Measurements from ENCODE around the gene C4orf50. TPM values are rescaled to one million over a fixed set of nuclear protein-coding genes. Genes with fewer than 3 reads are reported as not detected.
"Not testable (repeated sequence)": the region's sequence is repeated elsewhere in the genome, so short reads cannot be mapped to it uniquely, and the experiment has no call there.

Gene C4orf50
- total RNA-seq, 1 donor from 2014 or later, result 0.16 TPM

- Mint-ChIP-seq H3K9me3 (no peaks in the 10 kb centered on the region), H3K27me3 (peaks cover 8% of the 10 kb centered on the region), H3K4me1 (peaks cover 38% of the 10 kb centered on the region), H3K36me3 (ENCODE audit: low read depth) (no peaks in the 10 kb centered on the region), H3K27ac (no peak overlapping the region), H3K4me3 (no peak overlapping the region)
- intact Hi-C loops (cut with micrococcal nuclease), result loop anchor here (10.0 kb wide), 1 partner anchor 317 kb away; no protein-coding TSS in a partner anchor
- no peak for DNase-seq
These were observed 150.4 kb downstream of the C4orf50 start for GRCh38 chr4:5867866-5868265.

GRCh38 chr4:5866841-5867813 lies 151.1 kb downstream of the C4orf50 start:
- Mint-ChIP-seq H3K27me3 (peaks cover 8% of the 10 kb centered on the region), H3K4me3 (peak overlapping the region; percentile 17), H3K4me1 (peaks cover 38% of the 10 kb centered on the region), H3K36me3 (ENCODE audit: low read depth) (no peaks in the 10 kb centered on the region), H3K9me3 (no peaks in the 10 kb centered on the region), H3K27ac (no peak overlapping the region)
- DNase-seq, result no peak
- intact Hi-C loops (cut with micrococcal nuclease), result loop anchor here (10.0 kb wide), 1 partner anchor 318 kb away; no protein-coding TSS in a partner anchor

DNA sequence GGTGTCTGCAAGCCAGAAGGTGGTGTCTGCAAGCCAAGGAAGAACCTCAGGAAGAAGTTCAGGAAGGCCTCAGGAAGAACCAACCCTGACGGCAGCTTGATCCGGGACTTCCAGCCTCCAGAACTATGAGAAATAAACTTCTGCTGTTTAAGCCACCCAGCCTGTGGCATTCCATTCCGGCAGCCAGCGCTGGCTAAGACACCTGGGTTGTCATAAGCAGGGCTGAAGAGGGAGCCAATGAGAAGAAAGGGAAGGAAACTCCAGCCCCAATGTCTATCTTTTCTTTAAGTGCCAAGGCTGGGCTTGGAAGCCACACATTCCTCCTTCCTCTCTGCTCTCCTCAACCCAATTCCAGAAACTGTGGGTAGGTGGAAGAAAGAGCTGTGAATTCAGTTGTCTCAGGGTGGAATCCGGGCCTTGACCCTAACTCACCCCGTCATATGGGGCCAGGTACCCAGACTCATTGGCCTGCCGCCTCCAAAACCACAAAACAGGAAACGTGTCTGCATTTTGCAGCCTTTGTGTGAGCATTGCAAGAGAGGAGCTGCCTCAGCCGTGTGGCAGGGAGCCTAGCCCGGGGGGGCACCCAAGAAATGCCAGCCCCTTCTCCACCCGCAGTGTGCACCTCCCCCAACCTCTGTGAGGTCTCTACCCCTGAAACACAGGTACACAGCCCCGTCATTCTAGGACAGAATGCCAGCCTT lies 152.2 kb downstream of the C4orf50 start:
- Mint-ChIP-seq H3K27ac (no peak overlapping the region), H3K4me3 (peak overlapping the region; percentile 9), H3K4me1 (peaks cover 38% of the 10 kb centered on the region), H3K36me3 (ENCODE audit: low read depth) (no peaks in the 10 kb centered on the region), H3K27me3 (peaks cover 8% of the 10 kb centered on the region), H3K9me3 (no peaks in the 10 kb centered on the region)
- DNase-seq, result peak; percentile 74
- intact Hi-C loops (cut with micrococcal nuclease), result loop anchor here (10.0 kb wide), 1 partner anchor 319 kb away; no protein-coding TSS in a partner anchor

DNA sequence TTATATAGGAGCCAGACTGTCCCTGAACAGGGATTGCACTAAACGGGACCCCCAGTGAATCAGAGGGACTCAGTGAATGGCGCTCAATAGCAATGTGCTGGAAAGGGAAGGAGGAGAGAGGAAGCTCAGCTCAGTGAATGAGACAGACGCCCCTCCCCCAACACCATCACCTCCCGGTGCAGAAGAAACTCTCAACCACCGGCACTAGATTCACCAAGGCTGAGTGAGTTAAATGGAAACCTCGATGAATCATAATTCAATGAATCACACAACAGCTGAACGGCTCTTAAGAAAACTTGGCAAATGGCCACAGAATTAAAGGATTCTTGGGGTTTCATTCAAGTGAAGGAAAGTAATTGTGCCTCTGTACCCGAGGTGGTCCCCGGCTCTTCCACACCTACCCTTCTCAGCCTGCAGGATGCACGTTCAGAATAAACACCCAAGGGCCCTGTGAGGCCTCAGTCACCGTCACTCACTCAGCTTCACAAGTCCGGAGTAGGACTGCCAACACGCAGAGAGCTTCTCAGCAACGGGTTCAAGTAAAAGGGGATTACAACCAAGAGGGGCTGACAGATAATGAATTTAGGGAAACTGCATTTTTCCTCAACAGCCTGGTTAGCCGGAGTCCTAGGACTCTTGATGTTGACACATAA lies 154.6 kb downstream of the C4orf50 start:
- Mint-ChIP-seq H3K9me3 (no peaks in the 10 kb centered on the region), H3K27ac (no peak overlapping the region), H3K27me3 (peaks cover 4% of the 10 kb centered on the region), H3K36me3 (ENCODE audit: low read depth) (no peaks in the 10 kb centered on the region), H3K4me1 (peaks cover 33% of the 10 kb centered on the region), H3K4me3 (peak overlapping the region; percentile 39)
- DNase-seq, result peak; percentile 83
- intact Hi-C loops (cut with micrococcal nuclease), result loop anchor here (10.0 kb wide), 1 partner anchor 321 kb away; no protein-coding TSS in a partner anchor

- H3K27ac Mint-ChIP-seq, result no peak overlapping the region
- H3K36me3 Mint-ChIP-seq (ENCODE audit: low read depth), result no peaks in the 10 kb centered on the region
- no peaks in the 10 kb centered on the region for H3K27me3 Mint-ChIP-seq
- no peaks in the 10 kb centered on the region for H3K9me3 Mint-ChIP-seq
- H3K4me3 Mint-ChIP-seq, result no peak overlapping the region
- DNase-seq, result no peak
- H3K4me1 Mint-ChIP-seq, result peaks cover 1% of the 10 kb centered on the region
- intact Hi-C loops (cut with micrococcal nuclease), result no loop called here
These were observed 160.0 kb downstream of the C4orf50 start for GRCh38 chr4:5858020-5858769.

DNA sequence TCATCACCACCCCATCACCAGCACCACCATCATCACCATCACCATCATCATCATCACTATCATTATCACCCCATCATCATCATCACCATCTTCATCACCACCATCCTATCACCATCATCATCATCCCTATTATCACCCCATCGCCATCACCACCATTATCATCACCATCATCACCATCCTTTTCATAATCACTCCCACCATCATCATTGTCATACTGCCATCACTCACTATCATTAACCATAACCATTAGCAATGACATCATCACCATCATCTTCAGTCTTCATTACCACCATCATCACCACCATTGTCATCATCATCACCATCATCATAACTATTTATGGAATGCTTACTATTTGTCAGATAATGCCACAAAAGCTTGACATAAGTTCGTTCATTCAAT lies 161.0 kb downstream of the C4orf50 start:
- Mint-ChIP-seq H3K4me3 (no peak overlapping the region), H3K4me1 (no peaks in the 10 kb centered on the region), H3K27ac (no peak overlapping the region)

DNA sequence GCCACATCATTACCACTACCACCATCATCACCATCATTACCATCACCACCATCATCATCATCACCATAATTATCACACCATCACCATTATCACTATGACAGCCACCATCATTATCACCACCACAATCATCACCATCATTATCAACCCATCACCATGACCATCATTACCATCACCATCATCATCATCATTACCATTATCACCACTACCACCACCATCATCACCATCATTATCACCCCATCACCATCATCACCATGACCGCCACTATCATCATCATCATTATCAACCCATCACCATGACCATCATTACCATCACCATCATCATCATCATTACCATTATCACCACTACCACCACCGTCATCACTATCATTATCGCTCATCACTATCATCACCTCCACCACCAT lies 161.9 kb downstream of the C4orf50 start:
- intact Hi-C loops (cut with micrococcal nuclease); H3K27ac Mint-ChIP-seq; H3K4me1 Mint-ChIP-seq; H3K36me3 Mint-ChIP-seq (ENCODE audit: low read depth); H3K9me3 Mint-ChIP-seq; DNase-seq; H3K4me3 Mint-ChIP-seq; H3K27me3 Mint-ChIP-seq: not testable (repeated sequence)

More for the DNA sequence above, 161.0 kb downstream of the C4orf50 start:
- no peak for DNase-seq
- no peaks in the 10 kb centered on the region for H3K36me3 Mint-ChIP-seq (ENCODE audit: low read depth)
- H3K27me3 Mint-ChIP-seq, result no peaks in the 10 kb centered on the region
- no peaks in the 10 kb centered on the region for H3K9me3 Mint-ChIP-seq
- intact Hi-C loops (cut with micrococcal nuclease), result no loop called here

DNA sequence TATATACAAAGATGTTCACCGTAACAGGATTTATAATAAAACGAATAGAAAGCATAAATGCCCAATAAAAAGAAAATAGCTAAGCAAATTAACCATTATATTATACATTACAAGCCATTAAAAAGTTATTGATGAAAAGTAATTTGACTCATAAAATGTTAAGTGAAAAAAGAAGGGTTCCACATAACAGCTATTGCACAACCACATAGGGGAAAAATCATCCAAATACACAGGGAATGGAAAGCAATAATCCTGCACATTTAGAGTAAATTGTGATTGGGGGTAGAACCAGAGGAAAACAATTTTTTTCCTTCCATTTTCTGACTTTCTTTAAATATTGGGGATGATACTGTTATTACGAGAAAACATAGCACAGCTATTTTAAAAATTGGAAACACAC lies 163.3 kb downstream of the C4orf50 start:
- peaks cover 2% of the 10 kb centered on the region for H3K27me3 Mint-ChIP-seq
- no peaks in the 10 kb centered on the region for H3K4me1 Mint-ChIP-seq
- DNase-seq, result no peak
- no peak overlapping the region for H3K4me3 Mint-ChIP-seq
- intact Hi-C loops (cut with micrococcal nuclease), result no loop called here
- no peak overlapping the region for H3K27ac Mint-ChIP-seq
- H3K36me3 Mint-ChIP-seq (ENCODE audit: low read depth), result no peaks in the 10 kb centered on the region
- H3K9me3 Mint-ChIP-seq, result no peaks in the 10 kb centered on the region

- intact Hi-C loops (cut with micrococcal nuclease), result no loop called here
- H3K4me1 Mint-ChIP-seq, result no peaks in the 10 kb centered on the region
- peaks cover 2% of the 10 kb centered on the region for H3K27me3 Mint-ChIP-seq
- H3K4me3 Mint-ChIP-seq, result no peak overlapping the region
- DNase-seq, result no peak
- H3K36me3 Mint-ChIP-seq (ENCODE audit: low read depth), result no peaks in the 10 kb centered on the region
- H3K27ac Mint-ChIP-seq, result no peak overlapping the region
- H3K9me3 Mint-ChIP-seq, result no peaks in the 10 kb centered on the region
These were observed 165.6 kb downstream of the C4orf50 start for GRCh38 chr4:5852523-5853202.

DNA sequence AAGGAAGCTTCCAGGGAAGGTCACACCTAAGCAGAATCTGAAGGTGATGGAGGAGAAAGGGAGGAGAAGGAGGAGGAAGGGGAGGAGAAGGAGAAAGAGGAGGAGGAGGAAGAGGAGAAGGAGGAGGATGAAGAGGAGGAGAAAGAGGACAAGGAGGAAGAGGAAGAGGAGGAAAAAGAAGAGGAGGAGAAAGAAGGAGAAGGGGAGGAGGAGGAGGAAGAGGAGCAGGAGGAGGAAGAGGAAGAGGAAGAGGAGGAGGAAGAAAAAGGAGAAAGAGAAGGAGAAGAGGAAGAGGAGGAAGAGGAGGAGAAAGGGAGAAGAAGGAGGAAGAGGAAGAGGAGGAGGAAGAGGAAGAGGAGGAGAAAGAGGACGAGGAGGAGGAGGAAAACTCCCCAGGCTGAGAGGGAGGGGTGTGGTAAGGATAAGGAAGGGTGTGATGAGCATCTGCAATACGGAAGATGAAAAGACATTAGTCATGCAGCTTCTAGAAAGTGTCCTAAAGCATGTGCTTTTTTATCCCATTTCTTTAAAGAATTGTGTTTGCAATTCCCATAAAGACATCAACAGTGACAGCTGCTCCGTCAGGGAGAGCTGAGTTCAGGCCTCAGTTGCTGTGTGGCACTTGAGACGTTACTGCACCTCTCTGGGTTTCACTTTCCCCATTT lies 166.5 kb downstream of the C4orf50 start:
- Mint-ChIP-seq H3K36me3 (ENCODE audit: low read depth) (no peaks in the 10 kb centered on the region), H3K4me1 (no peaks in the 10 kb centered on the region), H3K27me3 (peaks cover 2% of the 10 kb centered on the region), H3K27ac (no peak overlapping the region), H3K9me3 (no peaks in the 10 kb centered on the region), H3K4me3 (no peak overlapping the region)
- DNase-seq, result no peak
- intact Hi-C loops (cut with micrococcal nuclease), result no loop called here

Measured in activated CD4-positive, alpha-beta T cell treated with anti-CD3 and anti-CD28 coated beads, Interleukin-2, amount 10 ng/mL, durations not matched to agents 24 days and 14 days (primary cell).